ENCODE measurements around the gene TTLL3.
"Not testable (repeated sequence)": the region's sequence is repeated elsewhere in the genome, so short reads cannot be mapped to it uniquely, and the experiment has no call there.

The TTLL3 gene

GRCh38 chr3:9865125-9865637, 55.1 kb downstream of the TTLL3 start:
- DNase-seq (ENCODE audit: low read depth in 3 of 3, low spot score in 1 of 3): not testable (repeated sequence)

DNA sequence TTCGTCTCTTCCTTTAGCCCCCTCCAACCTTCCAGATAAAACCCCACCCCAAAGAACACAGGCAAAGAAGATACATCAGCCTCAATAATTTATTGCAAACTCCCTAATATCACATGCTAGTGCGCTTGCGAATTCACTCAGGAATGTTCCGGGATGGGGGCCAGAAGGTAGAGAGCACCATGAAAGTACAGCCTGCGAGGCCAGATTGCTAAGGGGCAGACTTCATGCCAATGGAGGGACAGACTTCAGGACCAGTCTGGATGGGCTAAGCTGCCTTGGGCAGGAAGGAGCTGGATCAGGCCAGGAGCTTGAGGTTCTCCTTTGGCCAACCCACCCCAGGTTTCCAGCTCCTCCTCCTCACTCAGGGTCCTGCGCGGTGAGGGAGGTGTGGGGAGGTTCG, 56.6 kb downstream of the TTLL3 start:
- no peak for DNase-seq (ENCODE audit: low read depth in 3 of 3, low spot score in 1 of 3)

DNA sequence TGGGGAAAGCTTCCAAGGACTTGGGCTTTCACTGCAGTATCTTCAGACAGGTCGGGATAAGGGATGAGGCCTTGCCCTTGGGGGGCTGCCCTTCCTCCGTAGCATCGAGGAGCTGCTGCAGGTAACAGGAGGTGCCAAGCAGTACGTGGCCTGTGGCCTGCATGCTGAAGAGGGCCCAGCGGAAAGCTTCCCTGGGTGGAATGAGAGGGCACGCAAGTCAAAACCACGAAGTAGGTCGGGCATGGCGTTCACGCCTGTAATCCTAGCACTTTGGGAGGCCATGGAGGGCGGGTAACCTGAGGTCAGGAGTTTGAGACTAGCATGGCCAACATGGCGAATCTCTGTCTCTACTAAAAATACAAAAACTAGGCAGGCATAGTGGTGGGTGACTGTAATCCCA, 57.0 kb downstream of the TTLL3 start:
- no peak for DNase-seq (ENCODE audit: low read depth in 3 of 3, low spot score in 1 of 3)

- no peak for DNase-seq (ENCODE audit: low read depth in 3 of 3, low spot score in 1 of 3)
Measured at GRCh38 chr3:9869955-9870354, 59.9 kb downstream of the TTLL3 start.

- no peak for DNase-seq (ENCODE audit: low read depth in 3 of 3, low spot score in 1 of 3)
Measured at GRCh38 chr3:9870978-9871377, 60.9 kb downstream of the TTLL3 start.

DNA sequence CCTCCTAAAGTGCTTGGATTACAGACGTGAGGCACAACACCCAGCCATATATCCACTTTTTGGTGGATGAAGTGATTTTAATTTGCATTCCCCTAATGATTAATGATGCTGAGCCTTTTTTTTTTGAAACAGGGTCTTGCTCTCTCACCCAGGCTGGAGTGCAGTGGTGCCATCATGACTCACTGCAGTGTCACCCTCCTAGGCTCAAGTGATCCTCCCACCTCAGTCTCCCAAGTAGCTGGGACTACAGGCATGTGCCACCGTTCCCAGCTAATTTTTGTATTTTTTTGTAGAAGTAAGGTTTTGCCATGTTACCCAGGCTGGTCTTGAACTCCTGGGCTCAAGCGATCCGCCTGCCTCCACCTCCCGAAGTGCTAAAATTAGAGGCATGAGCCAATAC, 62.0 kb downstream of the TTLL3 start:
- DNase-seq (ENCODE audit: low read depth in 3 of 3, low spot score in 1 of 3): not testable (repeated sequence)

DNA sequence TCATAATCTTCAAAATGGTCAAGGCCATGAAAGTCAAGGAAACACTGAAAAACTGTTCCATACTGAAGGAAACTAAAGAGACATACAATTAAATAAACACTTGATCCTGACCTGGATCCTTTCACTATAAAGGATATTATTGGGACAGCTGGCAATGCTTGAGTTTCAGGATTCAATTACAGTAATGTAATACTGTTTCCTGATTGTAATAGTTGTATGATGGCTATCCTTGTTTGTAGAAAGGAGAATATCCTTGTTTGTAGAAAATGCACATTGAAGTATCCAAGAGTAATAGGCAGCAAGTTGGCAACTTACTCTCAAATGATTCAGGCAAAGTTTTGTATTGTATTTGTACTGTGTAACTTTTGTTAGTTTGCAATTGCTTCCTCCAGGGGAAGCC, 65.4 kb downstream of the TTLL3 start:
- DNase-seq (ENCODE audit: low read depth in 3 of 3, low spot score in 1 of 3): no peak

- not testable (repeated sequence) for DNase-seq (ENCODE audit: low read depth in 3 of 3, low spot score in 1 of 3)
Measured at GRCh38 chr3:9876255-9876654, 66.2 kb downstream of the TTLL3 start.

DNA sequence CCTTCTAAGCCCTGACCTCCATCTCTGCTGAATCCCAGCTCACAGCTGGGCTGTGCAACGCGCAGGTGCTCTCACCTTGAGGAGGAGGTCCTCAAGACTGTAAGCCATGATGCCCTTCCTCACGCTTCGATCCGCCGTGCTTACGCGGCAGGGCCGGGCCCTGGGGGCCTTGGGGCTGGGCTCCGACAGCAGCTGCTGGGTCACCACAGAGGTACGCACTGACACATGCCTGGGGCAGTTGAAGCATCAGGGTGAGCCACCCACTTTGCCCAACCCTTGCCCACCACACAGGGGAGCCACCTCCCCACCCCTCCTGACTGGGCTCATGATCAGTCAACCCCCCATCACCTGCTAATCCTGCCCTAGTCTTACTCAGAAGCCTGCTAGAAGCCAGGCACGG, 66.9 kb downstream of the TTLL3 start:
- DNase-seq (ENCODE audit: low read depth in 3 of 3, low spot score in 1 of 3): no peak

GRCh38 chr3:9878700-9879099, 68.6 kb downstream of the TTLL3 start:
- no peak for DNase-seq (ENCODE audit: low read depth in 3 of 3, low spot score in 1 of 3)

GRCh38 chr3:9879830-9880549, 69.9 kb downstream of the TTLL3 start, which contains the start of gene CIDEC:
Gene CIDEC (minus strand): TSS chr3:9880253. CDS start chr3:9878486, 1,767 bp downstream.
- DNase-seq (ENCODE audit: low read depth in 3 of 3, low spot score in 1 of 3): no peak

GRCh38 chr3:9881441-9881840, 71.4 kb downstream of the TTLL3 start:
- DNase-seq (ENCODE audit: low read depth in 3 of 3, low spot score in 1 of 3): no peak

GRCh38 chr3:9883706-9884554, 73.9 kb downstream of the TTLL3 start:
- DNase-seq (ENCODE audit: low read depth in 3 of 3, low spot score in 1 of 3): no peak

GRCh38 chr3:9884555-9885165, 74.6 kb downstream of the TTLL3 start:
- DNase-seq (ENCODE audit: low read depth in 3 of 3, low spot score in 1 of 3): no peak

Data from stimulated activated CD4-positive, alpha-beta T cell treated with anti-CD3 and anti-CD28 coated beads, TNF-alpha, amount 100 ng/mL, for 1 hour (primary cell).